SU-DHL-6 (cell line): ENCODE data around the gene PRRG2.

Experiments
- H2AFZ ChIP-seq: fragments of 200-600 bp; sonication (generic); 2 replicates; pipeline ENCODE4 v1.6.1; 2014; ENCODE audit warnings: low read depth, mild to moderate bottlenecking, moderate library complexity, mixed read lengths, antibody characterized with exemption, low read length; ENCODE audit not compliant: severe bottlenecking
- H3F3A ChIP-seq: fragments of 200-600 bp; shearing (Covaris generic); 2 replicates; pipeline ENCODE4 v1.6.0; 2016; ENCODE audit warnings: antibody characterized with exemption, mild to moderate bottlenecking; ENCODE audit not compliant: insufficient read depth
- H3K27ac ChIP-seq: fragments of 200-600 bp; sonication (generic); 2 replicates; pipeline ENCODE4 v1.5.1; 2016; ENCODE audit warnings: low read depth, mild to moderate bottlenecking, low read length, moderate library complexity, mixed read lengths
- H3K27me3 ChIP-seq: fragments of 200-600 bp; sonication (generic), shearing (Covaris generic); 2 replicates; pipeline ENCODE4 v1.6.0; 2014; ENCODE audit warnings: mild to moderate bottlenecking, low read length
- H3K36me3 ChIP-seq: fragments of 200-600 bp; sonication (generic); 2 replicates; pipeline ENCODE4 v1.6.1; 2014; ENCODE audit warnings: mild to moderate bottlenecking, low read length, mixed read lengths
- H3K4me2 ChIP-seq: fragments of 300-600, 200-600 bp; shearing (Covaris generic), sonication (generic); 2 replicates; pipeline ENCODE4 v1.6.0; 2014; ENCODE audit warnings: low read length, low read depth, mild to moderate bottlenecking; ENCODE audit not compliant: poor library complexity, severe bottlenecking
- H3K4me3 ChIP-seq: fragments of 200-600 bp; sonication (generic); 2 replicates; pipeline ENCODE4 v1.5.1; 2014; ENCODE audit warnings: antibody characterized with exemption, low read length, mild to moderate bottlenecking, mixed read lengths; ENCODE audit not compliant: insufficient read depth, poor library complexity, severe bottlenecking
- H3K79me2 ChIP-seq: fragments of 200-600 bp; sonication (generic); 2 replicates; pipeline ENCODE4 v1.6.1; 2014; ENCODE audit warnings: mild to moderate bottlenecking, low read length, moderate library complexity; ENCODE audit not compliant: insufficient read depth
- H3K9ac ChIP-seq: fragments of 200-600 bp; sonication (generic); 2 replicates; pipeline ENCODE4 v1.7.0; 2014; ENCODE audit warnings: mild to moderate bottlenecking, low read length
- H3K9me2 ChIP-seq: fragments of 200-600 bp; sonication (generic); replicated peaks from 2 replicates; pipeline ENCODE4 v1.6.1; 2014; ENCODE audit warnings: low read length; ENCODE audit not compliant: insufficient read depth
- H3K9me3 ChIP-seq: fragments of 200-600 bp; sonication (generic); 2 replicates; pipeline ENCODE4 v1.6.1; 2014; ENCODE audit warnings: low read length, mixed read lengths; ENCODE audit not compliant: insufficient read depth
- H4K20me1 ChIP-seq: fragments of 200-600 bp; sonication (generic); 2 replicates; pipeline ENCODE4 v1.6.1; 2014; ENCODE audit warnings: low read depth, mild to moderate bottlenecking, antibody characterized with exemption, low read length, moderate library complexity, mixed read lengths
- EZH2phosphoT487 ChIP-seq: fragments of 200-600 bp; sonication (generic), shearing (Covaris generic); conservative IDR thresholded peaks from 2 replicates; pipeline ENCODE4 v1.6.1; 2018; ENCODE audit warnings: mild to moderate bottlenecking, antibody characterized with exemption, low read length, moderate library complexity, mixed read lengths
- TF ChIP-seq, protein P1 (sequence below): fragments of 200-600 bp; sonication (generic); IDR thresholded peaks from one replicate; pipeline ENCODE4 v1.5.1; 2017; ENCODE audit warnings: antibody characterized with exemption, mild to moderate bottlenecking, low read length, moderate library complexity; ENCODE audit not compliant: insufficient read depth, poor library complexity, severe bottlenecking

The PRRG2 gene

GRCh38 chr19:49559928-49560327 lies 21.2 kb upstream of the PRRG2 start:
- no peaks in the 10 kb centered on the region for H3K9me3 ChIP-seq
- H3K79me2 ChIP-seq = peaks cover 23% of the 10 kb centered on the region
- no peak for TF ChIP-seq EZH2phosphoT487
- TF ChIP-seq, protein P1, sequence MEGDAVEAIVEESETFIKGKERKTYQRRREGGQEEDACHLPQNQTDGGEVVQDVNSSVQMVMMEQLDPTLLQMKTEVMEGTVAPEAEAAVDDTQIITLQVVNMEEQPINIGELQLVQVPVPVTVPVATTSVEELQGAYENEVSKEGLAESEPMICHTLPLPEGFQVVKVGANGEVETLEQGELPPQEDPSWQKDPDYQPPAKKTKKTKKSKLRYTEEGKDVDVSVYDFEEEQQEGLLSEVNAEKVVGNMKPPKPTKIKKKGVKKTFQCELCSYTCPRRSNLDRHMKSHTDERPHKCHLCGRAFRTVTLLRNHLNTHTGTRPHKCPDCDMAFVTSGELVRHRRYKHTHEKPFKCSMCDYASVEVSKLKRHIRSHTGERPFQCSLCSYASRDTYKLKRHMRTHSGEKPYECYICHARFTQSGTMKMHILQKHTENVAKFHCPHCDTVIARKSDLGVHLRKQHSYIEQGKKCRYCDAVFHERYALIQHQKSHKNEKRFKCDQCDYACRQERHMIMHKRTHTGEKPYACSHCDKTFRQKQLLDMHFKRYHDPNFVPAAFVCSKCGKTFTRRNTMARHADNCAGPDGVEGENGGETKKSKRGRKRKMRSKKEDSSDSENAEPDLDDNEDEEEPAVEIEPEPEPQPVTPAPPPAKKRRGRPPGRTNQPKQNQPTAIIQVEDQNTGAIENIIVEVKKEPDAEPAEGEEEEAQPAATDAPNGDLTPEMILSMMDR = no peak
- H3K36me3 ChIP-seq = no peaks in the 10 kb centered on the region
- H3K9ac ChIP-seq = no peak overlapping the region
- no peak overlapping the region for H3K4me3 ChIP-seq
- H3K27me3 ChIP-seq = no peaks in the 10 kb centered on the region
- H2AFZ ChIP-seq = no peak overlapping the region
- no peak overlapping the region for H3K27ac ChIP-seq
- no peak overlapping the region for H3K4me2 ChIP-seq
- no peaks in the 10 kb centered on the region for H4K20me1 ChIP-seq
- H3F3A ChIP-seq = no peaks in the 10 kb centered on the region
- no peaks in the 10 kb centered on the region for H3K9me2 ChIP-seq

GRCh38 chr19:49560358-49560900 lies 20.7 kb upstream of the PRRG2 start:
- Histone ChIP-seq H3K4me3 (no peak overlapping the region), H4K20me1 (no peaks in the 10 kb centered on the region), H3K27ac (no peak overlapping the region), H3K9ac (no peak overlapping the region), H3K79me2 (peaks cover 28% of the 10 kb centered on the region), H3K27me3 (no peaks in the 10 kb centered on the region), H3K36me3 (no peaks in the 10 kb centered on the region), H3K4me2 (no peak overlapping the region), H3K9me2 (no peaks in the 10 kb centered on the region), H2AFZ (no peak overlapping the region), H3F3A (no peaks in the 10 kb centered on the region), H3K9me3 (no peaks in the 10 kb centered on the region)
- TF ChIP-seq EZH2phosphoT487 = no peak
- TF ChIP-seq, protein P1 = no peak

DNA sequence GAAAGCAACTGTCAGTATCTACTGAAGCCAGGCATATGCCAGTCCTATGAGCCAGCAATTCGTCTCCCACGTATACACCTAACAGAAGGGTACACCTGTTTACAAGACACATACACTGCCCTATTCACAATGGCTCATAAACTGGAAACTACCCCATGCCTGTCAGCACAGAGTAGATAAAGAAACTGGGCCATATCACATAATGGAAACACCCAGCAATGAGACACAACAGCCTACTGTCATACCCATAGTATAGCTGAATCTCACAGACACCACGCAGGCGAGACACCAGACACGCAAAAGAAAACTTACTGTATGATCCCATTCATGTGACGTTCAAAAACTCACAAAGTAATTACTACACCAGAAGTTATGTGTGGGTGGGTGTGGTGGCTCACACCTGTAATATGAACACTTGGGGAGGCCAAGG lies 16.5 kb upstream of the PRRG2 start:
- H3K9me2 ChIP-seq = no peaks in the 10 kb centered on the region
- H3K36me3 ChIP-seq = no peaks in the 10 kb centered on the region
- no peaks in the 10 kb centered on the region for H4K20me1 ChIP-seq
- no peak overlapping the region for H3K4me3 ChIP-seq
- no peaks in the 10 kb centered on the region for H3K27me3 ChIP-seq
- H3K79me2 ChIP-seq = peaks cover 57% of the 10 kb centered on the region
- no peaks in the 10 kb centered on the region for H3F3A ChIP-seq
- no peaks in the 10 kb centered on the region for H3K9me3 ChIP-seq
- no peak for TF ChIP-seq EZH2phosphoT487
- TF ChIP-seq, protein P1 = no peak
- H3K27ac ChIP-seq = no peak overlapping the region
- no peak overlapping the region for H3K4me2 ChIP-seq
- no peak overlapping the region for H2AFZ ChIP-seq
- no peak overlapping the region for H3K9ac ChIP-seq
